OCI-LY3 (cell line): ENCODE data around the gene ARRB2.
"Not testable (repeated sequence)": the region's sequence is repeated elsewhere in the genome, so short reads cannot be mapped to it uniquely, and the experiment has no call there.

Source experiments
- EZH2phosphoT487 ChIP-seq: fragments of 200-600 bp; shearing (Covaris generic); IDR thresholded peaks from 2 replicates; pipeline ENCODE4 v1.6.1; 2018; ENCODE audit warnings: antibody characterized with exemption, mixed run types, low read depth
- TF ChIP-seq, protein P1 (sequence below): fragments of 200-600, 300-600 bp; sonication (generic); IDR thresholded peaks from 2 replicates; pipeline ENCODE4 v1.5.1; 2014; ENCODE audit warnings: antibody characterized with exemption, low read length, low read depth

- TF ChIP-seq, protein P1, sequence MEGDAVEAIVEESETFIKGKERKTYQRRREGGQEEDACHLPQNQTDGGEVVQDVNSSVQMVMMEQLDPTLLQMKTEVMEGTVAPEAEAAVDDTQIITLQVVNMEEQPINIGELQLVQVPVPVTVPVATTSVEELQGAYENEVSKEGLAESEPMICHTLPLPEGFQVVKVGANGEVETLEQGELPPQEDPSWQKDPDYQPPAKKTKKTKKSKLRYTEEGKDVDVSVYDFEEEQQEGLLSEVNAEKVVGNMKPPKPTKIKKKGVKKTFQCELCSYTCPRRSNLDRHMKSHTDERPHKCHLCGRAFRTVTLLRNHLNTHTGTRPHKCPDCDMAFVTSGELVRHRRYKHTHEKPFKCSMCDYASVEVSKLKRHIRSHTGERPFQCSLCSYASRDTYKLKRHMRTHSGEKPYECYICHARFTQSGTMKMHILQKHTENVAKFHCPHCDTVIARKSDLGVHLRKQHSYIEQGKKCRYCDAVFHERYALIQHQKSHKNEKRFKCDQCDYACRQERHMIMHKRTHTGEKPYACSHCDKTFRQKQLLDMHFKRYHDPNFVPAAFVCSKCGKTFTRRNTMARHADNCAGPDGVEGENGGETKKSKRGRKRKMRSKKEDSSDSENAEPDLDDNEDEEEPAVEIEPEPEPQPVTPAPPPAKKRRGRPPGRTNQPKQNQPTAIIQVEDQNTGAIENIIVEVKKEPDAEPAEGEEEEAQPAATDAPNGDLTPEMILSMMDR = not testable (repeated sequence)
- not testable (repeated sequence) for TF ChIP-seq EZH2phosphoT487
These were observed 10.9 kb upstream of the ARRB2 start for GRCh38 chr17:4699401-4700056.
